ENCODE measurements around the gene KDR.
A peak's percentile ranks its signal among the peaks of the same experiment; 100 is the strongest.

The KDR gene

DNA sequence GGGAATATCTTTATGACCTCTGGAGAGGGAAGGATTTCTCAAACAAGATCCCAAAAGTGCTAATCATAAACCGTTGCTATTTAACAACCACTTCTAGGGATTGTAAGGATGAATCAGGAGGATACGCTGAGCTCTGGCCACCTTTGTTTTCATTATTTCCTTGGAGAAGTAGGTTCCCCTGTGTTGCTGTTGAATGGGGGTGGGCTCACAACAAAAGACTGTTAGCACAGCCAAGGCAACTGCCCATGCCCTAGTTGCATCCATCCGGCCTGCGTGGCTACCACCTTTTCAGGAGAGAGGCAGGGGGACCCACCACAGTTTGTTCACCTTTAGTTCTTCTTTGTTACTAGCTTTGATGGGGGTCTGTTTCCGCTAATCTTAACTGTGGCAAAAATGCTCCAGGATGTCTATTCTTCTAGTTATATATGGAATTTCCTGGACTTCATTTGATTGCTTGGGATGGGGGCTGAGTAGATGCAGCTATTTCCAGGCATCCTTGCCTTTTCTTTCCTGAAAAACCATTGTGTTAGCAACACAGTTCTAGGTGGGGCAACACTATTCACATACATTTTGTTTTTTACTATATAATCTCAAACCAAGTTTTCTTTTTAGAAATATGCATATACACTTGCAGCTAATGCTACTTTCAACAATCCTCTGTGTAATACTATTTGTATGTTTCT is 95.4 kb downstream of the KDR start:
- DNase-seq (ENCODE audit: low spot score) = peak; percentile 77

DNA sequence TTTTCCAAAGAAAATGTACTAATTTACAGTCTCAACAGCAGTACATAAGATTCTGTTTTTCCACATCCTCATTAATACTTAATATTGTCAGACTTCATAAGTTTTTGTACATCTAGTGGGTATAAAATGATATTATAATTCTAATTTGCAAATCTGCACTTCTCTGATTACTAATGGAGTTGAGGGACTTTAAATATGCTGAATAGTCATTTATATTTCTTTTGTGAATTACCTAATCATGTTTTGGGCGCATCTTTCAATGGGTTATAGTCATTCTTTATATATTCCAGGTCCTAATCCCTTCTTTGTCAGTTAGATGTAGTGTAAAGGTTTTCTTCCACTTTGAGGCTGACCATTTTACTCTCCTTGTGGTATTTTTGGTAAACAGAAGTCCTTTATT is 96.1 kb downstream of the KDR start:
- no peak for DNase-seq (ENCODE audit: low spot score)
